Measurements from ENCODE around the gene THSD7B. TPM values are rescaled to one million over a fixed set of nuclear protein-coding genes. Genes with fewer than 3 reads are reported as not detected.

Gene THSD7B
- total RNA-seq: 1 to 10 TPM in 1 of 2 donors, under 1 TPM in 1; 0.87 to 1.1 TPM
- 2.1 TPM for polyA plus RNA-seq (ENCODE audit: insufficient read depth, low read depth, low replicate concordance)
- long read RNA-seq, donor 1: 0 reads
- long read RNA-seq, donor 2, full-length matches to known transcripts: 1 of 1 reads
- long read RNA-seq, donor 2, partial matches to known transcripts: 0 of 1 reads
- long read RNA-seq, donor 2, other reads (novel, unspliced or antisense): 0 of 1 reads

- peak within 1 kb of the TSS; percentile 40 to 55 for H3K4me3 ChIP-seq
- TF ChIP-seq POLR2A (IDR thresholded peaks at IDR 0.05) (no peak), CTCF (IDR thresholded peaks at IDR 0.05) (no peak)
- H3K27me3 ChIP-seq: no peaks in the 10 kb centered on the region
- no peaks in the 10 kb centered on the region for H3K9me3 ChIP-seq
- no peak for DNase-seq
- H3K27ac ChIP-seq: no peak within 1 kb of the TSS
- intact Hi-C loops (cut with DNase I; ENCODE audit: low total_unique reads): no loop called here
- no peaks in the 10 kb centered on the region for H3K36me3 ChIP-seq (ENCODE audit: low read depth, missing control alignments)
- WGBS, 2 donors: 0 to 1% methylated on average over 32 to 69 of the region's 77 CpGs
- no peaks in the 10 kb centered on the region for H3K4me1 ChIP-seq
Measured at GRCh38 chr2:136765256-136766072, at the start of gene THSD7B. THSD7B (plus strand) TSS chr2:136765545; CDS start chr2:136882179, 116,634 bp downstream.

GRCh38 chr2:136718273-136718672 is 47.1 kb upstream of the THSD7B start:
- H3K4me1 ChIP-seq: no peaks in the 10 kb centered on the region
- DNase-seq: no peak
- TF ChIP-seq CTCF (IDR thresholded peaks at IDR 0.05): no peak
- intact Hi-C loops (cut with DNase I; ENCODE audit: low total_unique reads): no loop called here
- no peaks in the 10 kb centered on the region for H3K36me3 ChIP-seq (ENCODE audit: low read depth, missing control alignments)
- no peak overlapping the region for H3K27ac ChIP-seq
- no peak overlapping the region for H3K4me3 ChIP-seq
- no peaks in the 10 kb centered on the region for H3K9me3 ChIP-seq
- H3K27me3 ChIP-seq: no peaks in the 10 kb centered on the region

- intact Hi-C loops (cut with DNase I; ENCODE audit: low total_unique reads): no loop called here
- Histone ChIP-seq H3K4me1 (no peaks in the 10 kb centered on the region), H3K4me3 (no peak overlapping the region), H3K27ac (no peak overlapping the region), H3K9me3 (no peaks in the 10 kb centered on the region), H3K36me3 (ENCODE audit: low read depth, missing control alignments) (no peaks in the 10 kb centered on the region), H3K27me3 (no peaks in the 10 kb centered on the region)
- WGBS, 2 donors: 45 to 65% methylated on average over 1 to 4 of the region's 4 CpGs
- no peak for DNase-seq
- TF ChIP-seq POLR2A (IDR thresholded peaks at IDR 0.05) (no peak), CTCF (IDR thresholded peaks at IDR 0.05) (no peak)
Measured at GRCh38 chr2:136727973-136728699, 37.2 kb upstream of the THSD7B start.

GRCh38 chr2:136736236-136736635 is 29.1 kb upstream of the THSD7B start:
- WGBS, 2 donors: 83 to 93% methylated on average over 3 of the region's 3 CpGs
- no peaks in the 10 kb centered on the region for H3K27me3 ChIP-seq
- intact Hi-C loops (cut with DNase I; ENCODE audit: low total_unique reads): no loop called here
- no peaks in the 10 kb centered on the region for H3K9me3 ChIP-seq
- no peak overlapping the region for H3K4me3 ChIP-seq
- no peaks in the 10 kb centered on the region for H3K36me3 ChIP-seq (ENCODE audit: low read depth, missing control alignments)
- no peak for DNase-seq
- H3K4me1 ChIP-seq: no peaks in the 10 kb centered on the region
- H3K27ac ChIP-seq: no peak overlapping the region
- TF ChIP-seq CTCF (IDR thresholded peaks at IDR 0.05) (no peak), POLR2A (IDR thresholded peaks at IDR 0.05) (no peak)
